HG03565 (cell line): Measurements from ENCODE around the gene RHBDD2.
"Not testable (repeated sequence)": the region's sequence is repeated elsewhere in the genome, so short reads cannot be mapped to it uniquely, and the experiment has no call there.

Experiments used
- ATAC-seq: cut with Tn5 transposase; IDR thresholded peaks from one replicate; pipeline ENCODE4 v1.9.1; 2021; ENCODE audit warnings: mild to moderate bottlenecking, moderate library complexity; ENCODE audit not compliant: unreplicated experiment

Gene RHBDD2

DNA sequence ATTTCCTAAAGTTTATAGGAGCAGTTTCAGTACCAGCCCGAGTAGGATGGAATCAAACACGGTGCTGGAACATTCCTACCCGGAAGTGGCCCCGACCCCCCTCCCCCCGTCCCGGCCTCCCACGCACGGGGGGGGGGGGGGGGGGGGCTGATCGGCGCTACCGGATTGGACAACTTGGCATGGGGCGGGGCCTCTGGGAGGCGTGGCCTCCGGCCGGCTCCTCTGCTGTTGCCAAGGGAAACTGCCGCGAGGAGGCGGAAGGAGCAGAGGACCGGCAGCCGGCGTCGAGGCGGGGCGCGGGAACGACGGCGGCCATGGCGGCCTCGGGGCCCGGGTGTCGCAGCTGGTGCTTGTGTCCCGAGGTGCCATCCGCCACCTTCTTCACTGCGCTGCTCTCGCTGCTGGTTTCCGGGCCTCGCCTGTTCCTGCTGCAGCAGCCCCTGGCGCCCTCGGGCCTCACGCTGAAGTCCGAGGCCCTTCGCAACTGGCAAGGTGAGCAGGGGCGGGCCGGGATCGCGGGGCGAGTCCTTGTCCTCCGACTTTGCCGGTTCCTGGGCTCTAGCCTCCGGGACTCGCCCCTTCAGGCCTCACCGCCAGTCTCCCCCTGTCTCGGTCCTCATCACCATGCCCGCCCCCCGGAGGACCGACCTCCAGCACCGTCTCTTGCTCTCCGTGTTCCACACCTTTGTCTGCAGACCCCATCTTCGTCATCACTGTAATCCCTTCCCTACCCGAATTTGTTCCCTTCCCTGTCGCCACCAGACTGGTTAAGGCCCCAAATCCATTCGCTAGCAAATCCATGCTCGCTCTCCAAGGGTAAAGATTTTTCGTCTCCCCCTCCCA is at the start of gene RHBDD2:
RHBDD2 (plus strand) TSS at position 266 of the 843 bp plus-strand sequence; CDS start at position 315, 49 bp downstream.
- ATAC-seq, result peak; percentile 88

DNA sequence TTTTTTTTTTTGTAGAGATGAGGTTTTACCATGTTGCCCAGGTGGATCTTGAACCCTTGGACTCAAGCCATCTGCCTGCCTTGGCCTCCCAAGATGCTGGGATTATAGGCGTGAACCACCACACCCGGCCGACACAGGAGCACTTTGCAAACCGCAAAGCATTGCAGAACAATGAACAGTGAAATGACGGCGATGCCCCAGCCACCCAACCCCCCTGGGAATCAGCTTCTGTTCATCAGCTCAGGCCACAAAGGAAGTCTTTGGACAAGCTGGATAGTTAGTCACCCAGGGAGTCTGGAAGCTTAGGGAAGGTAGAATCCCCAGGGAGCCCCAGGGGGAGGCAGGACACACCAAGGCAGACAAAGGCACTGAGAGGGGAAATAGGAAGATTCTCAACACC is 49.2 kb upstream of the RHBDD2 start:
- not testable (repeated sequence) for ATAC-seq

DNA sequence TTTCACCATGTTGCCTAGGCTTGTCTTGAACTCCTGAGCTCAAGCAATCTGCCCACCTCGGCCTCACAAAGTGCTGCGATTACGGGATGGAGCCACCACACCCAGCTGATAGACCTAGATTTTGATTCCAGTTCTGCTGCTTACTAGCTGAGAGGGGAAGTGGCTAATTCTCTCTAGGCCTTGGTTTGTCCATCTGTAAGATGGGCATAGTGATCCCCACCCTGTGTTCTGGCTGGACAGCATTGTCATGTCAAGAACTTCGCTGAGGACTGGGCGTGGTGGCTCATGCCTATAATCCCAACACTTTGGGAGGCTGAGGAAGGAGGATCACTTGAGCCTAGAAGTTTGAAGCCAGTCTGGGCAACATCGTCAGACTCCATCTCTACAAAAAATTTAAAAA is 47.9 kb upstream of the RHBDD2 start:
- no peak for ATAC-seq

DNA sequence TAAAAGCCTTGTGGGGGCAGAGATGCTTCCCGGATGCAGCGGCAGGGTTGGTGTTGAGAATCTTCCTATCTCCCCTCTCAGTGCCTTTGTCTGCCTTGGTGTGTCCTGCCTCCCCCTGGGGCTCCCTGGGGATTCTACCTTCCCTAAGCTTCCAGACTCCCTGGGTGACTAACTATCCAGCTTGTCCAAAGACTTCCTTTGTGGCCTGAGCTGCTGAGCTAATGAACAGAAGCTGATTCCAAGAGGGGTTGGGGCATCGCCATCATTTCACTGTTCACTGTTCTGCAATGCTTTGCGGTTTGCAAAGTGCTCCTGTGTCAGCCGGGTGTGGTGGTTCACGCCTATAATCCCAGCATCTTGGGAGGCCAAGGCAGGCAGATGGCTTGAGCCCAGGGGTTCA is 45.2 kb upstream of the RHBDD2 start:
- not testable (repeated sequence) for ATAC-seq

DNA sequence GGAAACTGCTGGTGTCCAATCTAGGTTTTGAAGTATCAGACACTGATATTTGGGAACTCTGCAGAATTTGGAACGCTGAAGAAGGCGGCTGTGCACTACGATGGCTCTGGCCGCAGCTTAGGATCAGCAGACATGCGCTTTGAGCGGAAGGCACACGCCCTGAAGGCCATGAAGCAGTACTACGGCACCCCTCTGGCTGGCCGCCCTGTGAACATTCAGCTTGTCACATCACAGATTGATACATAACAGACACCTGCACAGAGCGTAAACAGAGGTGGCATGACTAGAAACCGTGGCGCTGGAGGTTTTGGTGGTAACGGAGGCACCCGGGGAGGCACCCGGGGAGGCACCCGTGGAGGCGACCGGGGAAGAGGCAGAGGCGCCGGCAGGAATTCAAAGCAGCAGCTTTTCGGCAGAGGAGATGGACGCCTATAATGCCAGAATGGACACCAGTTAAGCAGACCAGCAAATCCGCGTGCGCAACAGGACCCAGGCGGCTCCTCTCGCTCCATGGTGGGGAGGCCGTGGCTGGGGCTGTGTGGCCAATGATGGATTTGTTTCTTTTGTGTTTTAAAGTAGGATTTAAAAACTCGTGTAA is 43.0 kb upstream of the RHBDD2 start:
- ATAC-seq, result no peak

DNA sequence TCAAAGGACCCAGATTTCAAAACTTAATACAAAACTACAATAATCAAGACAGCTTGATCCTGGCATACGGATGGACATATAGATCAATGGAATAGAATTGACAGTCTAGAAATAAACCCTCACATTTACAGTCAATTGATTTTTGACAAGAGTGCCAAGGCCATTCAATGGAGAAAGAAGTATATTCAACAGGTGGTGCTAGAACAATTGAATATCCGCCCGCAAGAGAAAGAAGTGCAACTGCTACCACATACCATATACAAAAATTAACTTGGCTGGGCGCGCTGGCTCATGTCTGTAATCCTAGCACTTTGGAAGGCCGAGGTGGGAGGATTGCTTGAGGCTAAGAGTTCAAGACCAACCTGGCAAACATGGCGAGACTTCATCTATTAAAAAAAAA is 42.0 kb upstream of the RHBDD2 start:
- ATAC-seq, result no peak

DNA sequence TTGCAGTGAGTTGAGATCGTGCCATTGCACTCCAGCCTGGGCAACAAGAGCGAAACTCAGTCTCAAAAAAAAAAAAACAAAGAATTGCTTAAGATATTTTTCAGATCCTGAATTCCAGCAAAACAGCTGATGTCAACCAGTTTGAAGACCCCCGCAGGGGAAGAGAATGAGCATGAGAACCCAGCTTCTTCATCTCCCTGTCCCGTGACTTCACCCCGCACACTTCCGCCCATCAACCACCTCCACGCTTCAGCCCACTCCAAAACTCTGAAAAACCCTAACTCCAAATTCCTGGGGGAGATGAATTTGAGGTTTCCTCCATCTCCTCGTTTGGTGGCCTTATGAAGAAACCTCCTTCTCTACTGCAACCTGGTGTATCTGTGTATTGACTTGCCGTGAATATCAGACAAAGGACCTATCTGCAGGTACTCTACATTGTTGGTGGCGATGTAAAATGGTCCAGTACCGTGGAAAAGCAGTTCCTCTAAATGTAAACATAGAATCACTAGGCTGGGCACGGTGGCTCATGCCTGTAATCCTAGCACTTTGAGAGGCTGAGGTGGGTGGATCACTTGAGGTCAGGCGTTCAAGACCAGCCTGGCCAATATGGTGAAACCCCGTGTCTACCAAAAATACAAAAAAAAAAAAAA is 40.4 kb upstream of the RHBDD2 start:
- ATAC-seq, result not testable (repeated sequence)

DNA sequence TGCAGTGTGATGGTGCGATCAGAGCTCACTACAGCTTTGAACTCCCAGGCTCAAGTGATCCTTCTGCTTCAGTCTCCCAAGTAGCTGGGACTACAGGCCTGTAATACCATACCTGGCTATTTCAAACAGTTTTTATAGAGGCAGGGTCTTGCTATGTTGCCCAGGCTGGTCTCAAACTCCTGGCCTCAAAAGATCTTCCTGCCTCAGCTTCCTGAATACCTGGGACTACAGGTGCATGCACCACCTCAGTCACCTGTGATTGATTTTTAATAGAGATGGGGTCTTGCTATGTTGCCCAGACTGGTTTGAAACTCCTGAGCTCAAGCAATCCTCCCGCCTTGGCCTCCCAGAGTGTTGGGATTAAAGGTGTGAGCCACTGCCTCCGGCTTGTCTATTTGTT is 38.8 kb upstream of the RHBDD2 start:
- no peak for ATAC-seq

DNA sequence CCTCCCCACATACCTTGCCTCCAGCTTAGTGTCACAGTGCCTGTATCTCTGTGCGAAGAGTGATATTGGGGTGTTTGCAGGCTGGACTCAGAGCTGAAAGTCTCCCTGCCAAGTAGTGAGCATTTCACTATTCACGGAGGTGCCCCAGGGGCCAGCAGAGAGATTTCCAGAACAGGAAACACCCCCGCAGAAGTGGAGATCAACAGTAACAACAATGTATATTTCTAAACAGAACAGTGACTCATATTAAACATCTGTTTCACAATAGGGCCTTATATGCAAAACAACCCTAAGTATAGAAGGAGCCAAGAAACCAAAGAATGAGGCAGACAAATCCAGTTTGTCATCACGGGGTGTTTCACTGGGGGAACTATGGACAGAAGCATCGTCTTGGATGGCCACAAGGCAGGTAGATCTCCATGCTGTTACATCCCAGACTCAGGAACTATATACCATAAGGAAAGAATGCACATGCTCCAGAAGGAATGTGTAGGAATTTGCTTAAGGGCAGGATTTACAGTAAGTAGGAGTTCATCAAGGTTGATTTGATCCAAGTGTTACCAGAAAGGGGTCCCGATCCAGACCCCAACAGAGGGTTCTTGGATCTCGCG is 35.9 kb upstream of the RHBDD2 start:
- peak; percentile 95 for ATAC-seq

DNA sequence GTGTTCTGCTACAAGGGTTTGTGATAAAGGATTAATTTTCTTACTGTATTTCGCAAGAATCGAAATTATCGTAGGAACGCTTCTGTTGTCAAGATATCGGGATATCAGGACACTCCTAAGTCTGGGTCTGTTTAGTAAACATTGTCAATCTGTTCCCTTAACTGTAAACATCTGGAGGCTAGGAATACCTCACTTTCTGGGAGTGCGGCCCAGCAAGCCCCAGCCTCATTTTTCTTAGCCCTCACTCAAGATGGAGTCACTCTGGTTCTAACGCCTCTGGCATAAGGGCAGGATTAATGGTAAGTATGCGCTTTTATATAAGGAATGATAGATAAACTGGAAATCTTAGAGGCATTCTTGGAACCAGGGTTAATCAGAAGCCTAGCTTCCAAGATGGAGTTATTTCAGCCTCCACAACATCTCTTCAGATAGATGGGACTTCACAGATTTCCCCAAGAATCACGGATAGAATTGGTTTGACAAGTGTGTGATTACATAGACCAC is 35.2 kb upstream of the RHBDD2 start:
- ATAC-seq, result no peak

DNA sequence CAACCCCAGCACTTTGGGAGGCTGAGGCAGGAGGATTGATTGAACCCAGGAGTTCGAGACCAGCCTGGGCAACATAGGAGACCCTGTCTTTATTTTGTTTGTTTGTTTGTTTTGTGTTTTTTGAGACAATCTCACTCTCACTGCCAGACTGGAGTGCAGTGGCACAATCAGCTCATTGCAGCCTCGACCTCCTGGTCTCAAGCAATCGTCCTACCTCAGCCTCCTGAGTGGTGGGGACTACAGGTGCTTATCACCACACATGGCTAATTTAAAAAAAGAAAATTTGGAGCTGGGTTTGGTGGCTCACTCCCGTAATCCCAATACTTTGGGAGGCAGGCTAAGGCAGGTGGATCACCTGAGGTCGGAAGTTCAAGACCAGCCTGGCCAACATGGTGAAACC is 34.7 kb upstream of the RHBDD2 start:
- ATAC-seq, result no peak

DNA sequence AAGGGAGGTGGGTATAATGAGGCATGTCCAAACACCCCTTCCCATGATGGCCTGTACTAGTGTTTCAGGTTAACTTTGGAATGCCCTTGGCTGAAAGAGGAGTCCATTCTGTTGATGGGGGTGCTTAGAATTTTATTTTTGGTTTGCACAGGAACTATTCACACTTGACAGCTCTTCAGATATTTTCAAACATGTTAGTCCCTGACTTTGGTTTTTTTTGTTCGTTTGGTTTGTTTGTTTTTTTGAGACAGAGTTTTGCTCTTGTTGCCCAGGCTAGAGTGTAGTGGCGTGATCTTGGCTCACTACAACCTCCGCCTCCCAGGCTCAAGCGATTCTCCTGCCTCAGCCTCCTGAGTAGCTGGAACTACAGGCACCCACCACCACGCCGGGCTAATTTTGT is 33.7 kb upstream of the RHBDD2 start:
- not testable (repeated sequence) for ATAC-seq

DNA sequence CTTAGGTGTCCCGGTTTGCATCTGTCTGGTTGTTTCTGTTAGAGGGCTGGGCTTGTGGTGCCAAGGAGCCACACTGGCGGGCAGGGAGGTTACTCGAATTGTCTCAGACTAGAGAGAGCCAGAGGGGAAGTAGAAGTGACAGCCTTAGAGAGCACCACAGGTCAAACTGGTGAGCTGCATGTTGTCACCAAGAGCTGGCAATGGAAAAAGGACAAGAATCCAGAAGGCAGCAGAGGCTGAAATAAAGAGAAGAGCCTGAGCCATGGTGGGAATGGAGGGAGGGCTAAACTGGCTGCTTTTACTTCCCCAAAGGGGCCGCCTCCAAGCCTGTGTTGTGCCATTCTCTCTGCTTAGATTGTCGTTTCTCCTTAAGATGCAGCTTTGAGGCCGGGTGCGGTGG is 31.1 kb upstream of the RHBDD2 start:
- ATAC-seq, result no peak

DNA sequence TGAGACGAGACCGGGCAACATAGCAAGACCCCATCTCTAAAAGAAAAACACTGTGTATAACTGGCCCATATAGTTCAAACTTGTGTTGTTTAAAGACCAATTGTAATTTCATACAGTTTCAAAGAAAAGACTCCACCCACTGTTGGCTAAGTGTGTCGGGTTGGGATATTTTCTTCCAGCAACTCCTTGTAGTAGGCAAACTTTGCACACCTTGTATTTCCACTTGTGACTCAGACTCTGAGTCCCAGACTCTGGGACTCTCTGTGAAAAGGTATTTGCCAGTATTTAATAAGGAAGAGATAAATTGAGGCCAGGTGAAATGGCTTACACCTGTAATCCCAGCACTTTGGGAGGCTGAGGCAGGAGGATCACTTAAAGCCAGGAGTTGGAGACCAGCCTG is 29.3 kb upstream of the RHBDD2 start:
- no peak for ATAC-seq

DNA sequence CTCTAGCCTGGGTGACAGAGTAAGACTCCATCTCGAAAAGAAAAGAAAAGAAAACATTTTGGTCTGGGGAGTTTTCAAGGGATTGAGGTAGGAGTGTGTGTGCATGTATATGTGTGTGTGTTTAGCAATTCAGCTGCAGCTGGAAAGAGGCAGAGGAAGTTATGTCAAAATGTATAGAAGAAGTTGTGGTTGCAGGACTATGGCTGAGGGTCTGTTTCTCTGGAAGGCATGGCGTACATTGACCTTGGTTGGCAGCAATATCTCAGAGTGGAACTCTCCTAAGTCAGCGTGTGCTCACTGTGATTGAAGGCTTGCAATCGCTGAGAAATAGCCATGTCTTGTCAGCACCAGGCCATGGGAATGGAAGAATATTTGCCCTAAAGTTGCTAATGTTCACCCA is 28.6 kb upstream of the RHBDD2 start:
- ATAC-seq, result no peak

DNA sequence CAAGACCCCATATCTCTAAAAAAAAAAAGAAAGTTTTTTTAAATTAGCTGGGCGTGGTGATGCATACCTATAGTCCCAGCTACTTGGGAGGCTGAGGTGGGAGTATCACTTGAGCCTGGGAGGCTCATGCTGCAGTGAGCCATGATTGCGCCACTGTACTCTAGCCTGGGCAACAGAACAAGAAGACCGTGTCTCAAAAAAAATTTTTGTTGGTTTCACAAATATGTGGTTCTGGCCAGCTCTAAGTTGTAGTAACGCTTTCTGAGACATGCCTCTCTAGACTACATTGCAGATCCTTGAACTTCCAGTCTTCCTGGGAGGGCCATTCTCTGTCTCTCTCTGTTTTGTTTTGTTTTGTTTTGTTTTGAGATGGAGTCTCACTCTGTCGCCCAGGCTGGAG is 24.6 kb upstream of the RHBDD2 start:
- ATAC-seq, result no peak

DNA sequence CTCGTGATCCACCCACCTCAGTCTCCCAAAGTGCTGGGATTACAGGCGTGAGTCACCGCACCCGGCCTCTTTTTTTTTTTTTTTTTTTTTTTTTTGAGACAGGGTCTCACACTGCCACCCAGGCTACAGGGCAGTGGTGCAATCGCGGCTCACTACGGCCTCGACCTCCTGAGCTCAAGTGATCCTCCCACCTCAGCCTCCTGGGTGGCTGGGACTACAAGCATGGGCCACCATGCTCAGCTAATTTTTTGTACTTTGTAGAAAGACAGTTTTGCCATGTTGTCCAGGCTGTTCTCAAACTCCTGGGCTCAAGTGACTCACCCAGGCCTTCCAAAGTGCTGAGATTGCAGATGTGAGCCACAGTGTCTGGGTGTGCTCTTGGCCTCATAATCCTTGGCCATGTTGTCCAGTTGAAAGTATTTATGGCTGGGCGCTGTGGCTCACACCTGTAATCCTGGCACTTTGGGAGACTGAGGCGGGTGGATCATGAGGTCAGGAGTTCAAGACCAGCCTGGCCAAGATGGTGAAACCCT is 24.0 kb upstream of the RHBDD2 start:
- not testable (repeated sequence) for ATAC-seq

DNA sequence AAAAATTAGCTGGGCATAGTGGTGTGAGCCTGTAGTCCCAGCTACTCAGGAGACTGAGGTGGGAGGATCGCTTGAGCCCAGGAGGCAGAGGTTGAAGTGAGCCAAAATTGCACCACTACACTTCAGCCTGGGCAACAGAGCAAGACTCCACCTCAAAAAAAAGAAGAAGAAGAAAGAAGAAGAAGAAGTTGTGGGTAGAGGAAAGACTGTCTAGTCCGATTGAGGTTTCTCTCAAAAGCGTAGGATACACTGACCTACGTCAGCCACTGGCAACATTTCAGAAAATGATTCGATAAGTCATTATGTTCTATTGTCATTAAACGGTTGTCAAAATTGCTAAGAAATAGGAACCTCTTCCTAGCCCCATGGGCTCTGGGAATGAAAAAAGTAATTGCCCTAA is 22.3 kb upstream of the RHBDD2 start:
- no peak for ATAC-seq

DNA sequence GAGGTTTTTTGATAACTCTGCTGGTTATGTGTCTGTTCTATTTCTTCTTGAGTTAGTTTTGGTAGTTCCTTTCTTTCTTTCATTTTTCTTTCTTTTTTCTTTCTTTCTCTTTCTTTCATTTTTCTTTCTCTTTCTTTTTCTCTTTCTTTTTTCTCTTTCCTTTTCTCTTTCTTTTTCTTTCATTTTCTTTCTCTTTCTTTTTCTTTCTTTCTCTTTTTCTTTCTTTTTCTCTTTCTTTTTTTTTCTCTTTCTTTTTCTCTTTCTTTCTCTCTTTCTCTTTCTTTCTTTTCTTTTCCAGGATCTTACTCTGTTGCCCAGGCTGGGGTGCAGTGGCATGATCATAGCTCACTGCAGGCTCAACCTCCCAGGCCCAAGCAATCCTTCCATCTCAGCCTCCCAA is 20.4 kb upstream of the RHBDD2 start:
- ATAC-seq, result no peak

DNA sequence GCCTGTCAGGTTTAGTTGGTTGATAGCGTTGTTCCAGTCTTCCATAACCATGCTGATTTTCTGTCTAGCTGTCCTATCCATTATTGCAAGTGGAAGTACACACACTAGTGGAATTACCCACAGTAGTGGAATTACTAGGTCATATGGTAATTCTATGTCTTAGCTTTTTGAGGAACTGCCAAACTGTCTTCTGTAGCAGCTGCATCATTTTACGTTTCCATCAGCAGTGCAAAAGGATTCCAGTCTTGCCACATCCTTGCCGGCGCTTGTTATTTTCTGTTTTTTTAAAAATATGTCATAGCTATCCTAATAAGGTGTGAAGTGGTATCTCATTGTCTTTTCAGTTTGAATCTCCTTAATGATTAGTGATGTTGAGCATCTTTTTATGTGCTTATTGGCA is 17.2 kb upstream of the RHBDD2 start:
- ATAC-seq, result no peak

DNA sequence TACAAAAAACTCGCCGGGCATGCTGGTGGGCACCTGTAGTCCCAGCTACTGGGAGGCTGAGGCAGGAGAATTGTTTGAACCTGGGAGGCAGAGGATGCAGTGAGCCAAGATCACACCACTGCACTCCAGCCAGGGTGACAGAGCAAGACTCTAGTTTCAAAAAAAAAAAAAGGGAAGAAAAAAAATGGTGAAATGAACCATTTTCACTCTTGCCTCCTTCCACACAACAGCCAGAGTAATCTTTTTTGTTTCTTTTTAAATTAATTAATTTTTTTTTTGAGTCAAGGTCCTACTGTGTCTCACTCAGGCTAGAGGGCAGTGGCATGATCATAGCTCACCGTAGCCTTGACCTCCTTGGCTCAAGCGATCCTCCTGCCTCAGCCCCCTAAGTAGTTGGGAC is 14.6 kb upstream of the RHBDD2 start:
- ATAC-seq, result not testable (repeated sequence)
